ENCODE measurements around the gene YIPF1. TPM values are rescaled to one million over a fixed set of nuclear protein-coding genes. Genes with fewer than 3 reads are reported as not detected.

Gene YIPF1
- total RNA-seq = 27.4 and 31.1 TPM in 2 replicates

DNA sequence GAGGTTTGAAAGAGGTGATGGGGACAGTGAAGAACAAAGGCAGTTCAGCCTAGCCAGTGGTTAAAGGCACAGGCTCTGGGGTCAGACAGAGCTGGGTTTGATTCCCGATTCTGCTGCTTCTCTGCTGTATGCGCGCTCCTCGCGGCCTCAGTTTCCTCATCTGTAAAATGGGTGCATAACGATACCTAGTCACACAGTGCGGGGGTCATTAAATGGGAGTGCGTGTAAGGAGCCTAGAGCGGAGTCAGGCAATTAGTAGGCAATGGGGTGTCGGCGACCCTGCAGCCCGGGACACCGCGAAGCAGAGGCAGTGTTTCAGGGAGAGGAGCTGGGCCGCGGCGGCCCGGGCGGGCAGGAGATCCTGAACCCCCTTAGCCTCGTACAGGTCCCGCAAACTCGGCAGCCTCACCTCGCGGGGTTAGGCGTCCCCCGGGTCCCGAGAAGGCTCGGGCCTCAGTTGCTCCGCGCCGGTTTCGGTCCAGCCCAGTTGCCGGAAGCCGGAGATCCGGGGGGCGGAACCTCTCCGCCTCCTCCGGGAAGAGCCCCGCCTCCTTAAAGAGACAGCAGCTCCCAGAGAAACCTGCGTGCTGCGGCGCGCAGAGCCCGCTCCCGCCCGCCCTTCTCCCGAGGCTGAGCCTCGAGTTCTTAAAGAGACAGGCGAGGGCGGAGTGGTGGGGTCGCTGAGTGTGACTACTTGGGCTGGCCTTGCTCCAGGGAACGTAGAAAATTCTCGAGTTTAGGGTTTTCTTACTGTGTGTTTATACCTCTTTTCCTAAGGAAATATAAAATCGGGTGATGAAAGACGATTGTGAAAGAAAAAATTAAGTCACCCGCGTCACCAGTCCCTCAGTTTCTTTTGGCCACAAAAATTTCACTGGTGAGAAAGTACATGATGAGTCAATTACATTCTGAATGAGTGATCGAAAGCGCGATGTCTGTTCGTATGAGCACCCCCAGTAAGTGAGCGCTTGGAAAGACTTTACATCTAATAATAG, at the start of gene YIPF1:
Gene YIPF1, minus strand, starts transcription at position 494 of the 995 bp plus-strand sequence. CDS start 860 bp downstream, outside the sequence.
- peak within 1 kb of the TSS; percentile 72 for H3K4me3 ChIP-seq (ENCODE audit: low read depth, low read length)
- DNase-seq (ENCODE audit: low read depth) = peak; percentile 90
- TF ChIP-seq, protein P1, sequence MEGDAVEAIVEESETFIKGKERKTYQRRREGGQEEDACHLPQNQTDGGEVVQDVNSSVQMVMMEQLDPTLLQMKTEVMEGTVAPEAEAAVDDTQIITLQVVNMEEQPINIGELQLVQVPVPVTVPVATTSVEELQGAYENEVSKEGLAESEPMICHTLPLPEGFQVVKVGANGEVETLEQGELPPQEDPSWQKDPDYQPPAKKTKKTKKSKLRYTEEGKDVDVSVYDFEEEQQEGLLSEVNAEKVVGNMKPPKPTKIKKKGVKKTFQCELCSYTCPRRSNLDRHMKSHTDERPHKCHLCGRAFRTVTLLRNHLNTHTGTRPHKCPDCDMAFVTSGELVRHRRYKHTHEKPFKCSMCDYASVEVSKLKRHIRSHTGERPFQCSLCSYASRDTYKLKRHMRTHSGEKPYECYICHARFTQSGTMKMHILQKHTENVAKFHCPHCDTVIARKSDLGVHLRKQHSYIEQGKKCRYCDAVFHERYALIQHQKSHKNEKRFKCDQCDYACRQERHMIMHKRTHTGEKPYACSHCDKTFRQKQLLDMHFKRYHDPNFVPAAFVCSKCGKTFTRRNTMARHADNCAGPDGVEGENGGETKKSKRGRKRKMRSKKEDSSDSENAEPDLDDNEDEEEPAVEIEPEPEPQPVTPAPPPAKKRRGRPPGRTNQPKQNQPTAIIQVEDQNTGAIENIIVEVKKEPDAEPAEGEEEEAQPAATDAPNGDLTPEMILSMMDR (IDR thresholded peaks at IDR 0.05; ENCODE audit: insufficient read depth, low read depth, low read length) = no peak

DNA sequence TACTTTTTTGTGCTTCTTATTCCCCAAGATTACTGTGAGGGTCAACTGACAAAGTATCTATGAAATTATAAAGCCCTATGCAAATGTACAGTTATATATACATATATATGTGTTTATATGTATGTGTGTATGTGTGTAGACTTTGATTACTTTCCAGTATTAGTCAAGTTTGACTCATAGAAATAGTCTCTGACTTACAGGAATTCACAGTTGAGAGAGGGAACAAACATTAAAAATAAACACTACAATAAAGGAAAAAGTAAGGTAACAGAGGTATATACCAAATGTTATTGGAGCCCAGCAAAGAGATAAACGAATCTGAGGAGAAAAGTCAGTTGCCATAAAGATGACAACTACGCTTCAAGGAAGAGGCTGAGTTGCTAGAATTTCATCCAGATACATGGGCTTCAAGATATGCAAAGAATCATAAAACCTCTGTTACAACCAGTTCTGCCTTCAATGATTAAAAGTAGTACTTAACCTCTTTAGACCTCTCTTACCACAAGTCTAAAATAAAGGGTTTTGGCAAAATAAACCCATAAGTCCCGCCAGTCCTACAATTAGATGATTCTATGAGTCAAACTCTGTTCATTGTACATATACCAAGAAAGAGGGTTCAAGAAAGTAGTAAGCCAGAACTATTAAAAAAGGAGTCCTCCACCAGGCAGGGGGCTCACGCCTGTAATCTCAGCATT, 48.7 kb upstream of the YIPF1 start:
- DNase-seq (ENCODE audit: low read depth) = peak; percentile 85
- TF ChIP-seq, protein P1 (IDR thresholded peaks at IDR 0.05; ENCODE audit: insufficient read depth, low read depth, low read length) = no peak

DNA sequence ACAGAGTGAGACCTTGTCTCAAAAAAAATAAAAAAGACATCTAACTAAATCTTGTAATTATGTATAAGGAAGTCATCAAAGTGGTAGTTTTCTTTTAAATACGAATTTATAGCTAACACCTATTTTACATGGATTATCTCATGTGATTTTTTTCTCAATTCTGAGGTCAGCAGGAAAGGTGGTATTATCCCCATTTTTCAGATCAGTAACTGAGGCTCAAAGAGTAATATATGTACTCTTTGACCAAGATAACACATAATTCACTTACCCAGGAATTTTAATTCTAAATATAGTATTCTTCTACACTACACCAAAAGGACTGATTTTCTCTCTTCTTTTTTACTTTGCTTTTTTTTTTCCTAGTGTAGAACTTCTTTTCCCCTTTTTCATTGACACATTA, 46.8 kb upstream of the YIPF1 start:
- no peak for DNase-seq (ENCODE audit: low read depth)
- TF ChIP-seq, protein P1 (IDR thresholded peaks at IDR 0.05; ENCODE audit: insufficient read depth, low read depth, low read length) = no peak

More for the DNA sequence above, 48.7 kb upstream of the YIPF1 start:
- no peak overlapping the region for H3K4me3 ChIP-seq (ENCODE audit: low read depth, low read length)

DNA sequence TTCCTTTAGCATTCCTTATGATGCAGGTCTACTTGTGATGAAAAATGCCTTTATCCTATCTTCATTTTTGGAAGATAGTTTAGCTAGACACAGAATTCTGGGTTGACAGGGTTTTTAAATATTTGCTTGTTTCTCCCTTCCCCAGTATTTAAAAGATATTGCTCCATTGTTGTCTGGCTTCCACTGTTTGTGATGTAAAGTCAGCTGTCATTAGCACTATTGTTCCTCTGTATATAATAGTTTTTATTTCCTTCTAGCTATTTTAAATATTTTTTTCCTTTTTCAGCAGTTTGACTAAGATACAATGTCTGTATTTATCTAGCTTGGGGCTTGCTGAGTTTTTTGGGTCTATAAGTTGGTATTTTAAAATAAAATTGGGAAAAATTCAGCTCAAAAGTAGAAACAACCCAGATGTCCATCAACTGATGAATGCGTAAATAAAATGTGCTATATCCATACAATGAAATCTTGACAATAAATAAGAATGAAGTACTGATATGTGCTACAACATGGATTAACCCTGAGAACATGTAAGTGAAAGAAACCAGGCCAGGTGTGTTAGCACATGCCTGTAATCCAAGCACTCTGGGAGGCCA, 44.7 kb upstream of the YIPF1 start:
- DNase-seq (ENCODE audit: low read depth) = no peak
- TF ChIP-seq, protein P1 (IDR thresholded peaks at IDR 0.05; ENCODE audit: insufficient read depth, low read depth, low read length) = no peak
- H3K4me3 ChIP-seq (ENCODE audit: low read depth, low read length) = no peak overlapping the region

More for the DNA sequence above, 46.8 kb upstream of the YIPF1 start:
- no peak overlapping the region for H3K4me3 ChIP-seq (ENCODE audit: low read depth, low read length)

DNA sequence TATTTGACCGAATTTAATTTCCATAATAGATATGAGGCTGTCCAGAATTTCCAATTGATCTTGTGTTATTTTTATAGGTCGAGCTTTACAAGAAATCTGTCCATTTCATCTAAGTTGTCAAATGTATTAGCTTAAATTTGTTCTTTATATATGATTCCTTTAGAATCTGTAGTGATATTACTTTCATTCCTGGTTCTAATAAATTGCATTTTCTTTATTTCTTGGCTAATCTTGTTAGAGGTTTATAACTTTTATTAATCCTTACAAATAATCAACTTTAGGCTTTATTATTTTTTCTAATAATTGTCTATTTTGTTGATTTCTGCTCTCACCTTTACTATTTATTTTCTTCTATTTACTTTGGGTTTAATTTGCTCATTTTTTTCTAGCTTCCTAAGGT, 41.9 kb upstream of the YIPF1 start:
- TF ChIP-seq, protein P1 (IDR thresholded peaks at IDR 0.05; ENCODE audit: insufficient read depth, low read depth, low read length) = no peak
- DNase-seq (ENCODE audit: low read depth) = no peak
- H3K4me3 ChIP-seq (ENCODE audit: low read depth, low read length) = no peak overlapping the region

DNA sequence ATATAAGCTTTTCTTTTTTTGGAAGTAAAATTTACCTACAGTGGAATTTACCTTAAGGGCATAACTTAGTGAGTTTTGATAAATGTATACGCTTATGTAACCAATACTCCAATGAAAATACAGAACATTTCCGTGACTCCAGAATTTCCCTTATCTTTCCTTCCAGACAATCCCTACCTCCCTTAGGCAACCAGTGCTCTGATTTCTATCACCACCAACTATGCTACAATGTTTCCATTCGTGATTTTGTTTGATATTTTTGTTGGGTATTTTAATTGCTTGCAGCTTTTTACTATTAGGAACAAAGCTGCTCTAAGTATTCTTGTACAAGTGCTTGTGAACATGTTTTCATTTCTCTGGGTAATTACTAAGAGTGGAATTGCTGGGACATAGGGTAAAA, 41.3 kb upstream of the YIPF1 start:
- no peak for DNase-seq (ENCODE audit: low read depth)
- TF ChIP-seq, protein P1 (IDR thresholded peaks at IDR 0.05; ENCODE audit: insufficient read depth, low read depth, low read length) = no peak
- H3K4me3 ChIP-seq (ENCODE audit: low read depth, low read length) = no peak overlapping the region

Data from fibroblast of villous mesenchyme (primary cell).